DMS53 treated with DMSO at 0.1 percent for 48 hours (cell line): ENCODE data around the gene TMEM88.

Source experiments
- DNase-seq: peaks from one replicate; lab custom pipeline; 2025; ENCODE audit not compliant: unreplicated experiment; lab: John Stamatoyannopoulos, UW

The TMEM88 gene

GRCh38 chr17:7843536-7844291, 11.2 kb upstream of the TMEM88 start:
- DNase-seq, result peak; percentile 92

- DNase-seq, result peak; percentile 92
Measured at GRCh38 chr17:7844292-7845154, 10.3 kb upstream of the TMEM88 start.

- no peak for DNase-seq
Measured at GRCh38 chr17:7845359-7846062, 9.4 kb upstream of the TMEM88 start.

GRCh38 chr17:7846063-7846735, 8.7 kb upstream of the TMEM88 start:
- DNase-seq, result no peak

- DNase-seq, result no peak
Measured at GRCh38 chr17:7846765-7847661, 7.9 kb upstream of the TMEM88 start.

- DNase-seq, result no peak
Measured at GRCh38 chr17:7848131-7848579, 6.7 kb upstream of the TMEM88 start.

GRCh38 chr17:7848739-7849129, 6.1 kb upstream of the TMEM88 start:
- no peak for DNase-seq

- no peak for DNase-seq
Measured at GRCh38 chr17:7849130-7849750, 5.6 kb upstream of the TMEM88 start.

- no peak for DNase-seq
Measured at GRCh38 chr17:7849751-7850504, 4.9 kb upstream of the TMEM88 start.

GRCh38 chr17:7850701-7851437, 4.0 kb upstream of the TMEM88 start:
- no peak for DNase-seq

- DNase-seq, result peak; percentile 96
Measured at GRCh38 chr17:7851438-7852261, 3.2 kb upstream of the TMEM88 start.

GRCh38 chr17:7852262-7852670, 2.6 kb upstream of the TMEM88 start:
- no peak for DNase-seq

- DNase-seq, result no peak
Measured at GRCh38 chr17:7852919-7853690, 1.8 kb upstream of the TMEM88 start.

GRCh38 chr17:7853691-7854038, 1.2 kb upstream of the TMEM88 start:
- DNase-seq, result no peak

GRCh38 chr17:7854078-7854777, 638 bp upstream of the TMEM88 start:
- DNase-seq, result no peak

GRCh38 chr17:7855660-7856010, 769 bp downstream of the TMEM88 start:
- no peak for DNase-seq
